Caco-2 (cell line): Measurements from ENCODE around the gene VRK2. TPM values are rescaled to one million over a fixed set of nuclear protein-coding genes. Genes with fewer than 3 reads are reported as not detected.

ENCODE experiments used
- BruUV-seq: library from RNA; stranded (reverse); fragments of 400-500 nt; replicated peaks from 2 replicates; lab custom pipeline; 2021; lab: Mats Ljungman, UMichigan
- CTCF ChIA-PET: fragments of 300-600 bp; sonication (Branson Sonifier 250); formaldehyde crosslinking; loops from one replicate; lab custom pipeline; 2022; ENCODE audit warnings: antibody characterized with exemption; lab: Charles Lee
- POLR2A ChIA-PET: fragments of 300-600 bp; sonication (Branson Sonifier 250); formaldehyde crosslinking; loops from one replicate; lab custom pipeline; 2022; ENCODE audit warnings: antibody characterized with exemption; lab: Charles Lee
- DNase-seq, 2 experiments: peaks; one replicate each; pipeline versions ENCODE4 v3.0.0 to v3.0.0-alpha.2; 2020 to 2022
- H3K27me3 ChIP-seq: replicated peaks from 2 replicates; pipeline ENCODE4 v1.6.0; 2011; ENCODE audit warnings: low read length; ENCODE audit not compliant: control insufficient read depth, insufficient read depth
- H3K36me3 ChIP-seq: 2 replicates; pipeline ENCODE4 v1.5.1; 2011; ENCODE audit warnings: low read length; ENCODE audit not compliant: control insufficient read depth, insufficient read depth
- H3K4me1 ChIP-seq: fragments of 250-450 bp; sonication (Bioruptor Pico); 2 replicates; pipeline ENCODE4 v1.5.1; 2020; ENCODE audit warnings: mild to moderate bottlenecking
- H3K4me3 ChIP-seq: 2 replicates; pipeline ENCODE4 v1.5.1; 2011; ENCODE audit warnings: low read depth, mild to moderate bottlenecking, control low read depth, low read length
- H3K9me3 ChIP-seq: fragments of 250-450 bp; sonication (Bioruptor Pico); 2 replicates; pipeline ENCODE4 v1.5.1; 2020; ENCODE audit warnings: mild to moderate bottlenecking, moderate library complexity
- H3K27ac Mint-ChIP-seq: one replicate; pipeline ENCODE4 v1.8.0; 2022; ENCODE audit warnings: mixed read lengths; ENCODE audit not compliant: unreplicated experiment
- H3K27me3 Mint-ChIP-seq: one replicate; pipeline ENCODE4 v1.8.0; 2022; ENCODE audit warnings: mixed read lengths; ENCODE audit not compliant: insufficient read depth, unreplicated experiment
- H3K36me3 Mint-ChIP-seq: one replicate; pipeline ENCODE4 v1.8.0; 2022; ENCODE audit warnings: mild to moderate bottlenecking, mixed read lengths; ENCODE audit not compliant: insufficient read depth, unreplicated experiment
- H3K4me1 Mint-ChIP-seq: one replicate; pipeline ENCODE4 v1.8.0; 2022; ENCODE audit warnings: low read depth, mixed read lengths; ENCODE audit not compliant: unreplicated experiment
- H3K4me3 Mint-ChIP-seq: one replicate; pipeline ENCODE4 v1.8.0; 2022; ENCODE audit warnings: mild to moderate bottlenecking, moderate library complexity, mixed read lengths; ENCODE audit not compliant: unreplicated experiment
- H3K9me3 Mint-ChIP-seq: one replicate; pipeline ENCODE4 v1.8.0; 2022; ENCODE audit warnings: mixed read lengths; ENCODE audit not compliant: unreplicated experiment
- intact Hi-C: fragments of 100-400 bp; cut with micrococcal nuclease; formaldehyde crosslinking; loops from one replicate; pipeline ENCODE4 v1.10.0; 2022; ENCODE audit not compliant: unreplicated experiment
- total RNA-seq: library from RNA; stranded (reverse); gene quantifications from 2 replicates; pipeline ENCODE4 v1.2.3, GENCODE V29; 2022
- TF ChIP-seq, protein P1 (sequence below), 2 experiments: fragments of 200-600 bp in 1 of 2; IDR thresholded peaks; 1 replicate in 1 of 2; 2 replicates in 1 of 2; pipeline versions ENCODE4 v1.5.1 to v1.8.0; 2011 to 2022; ENCODE audit warnings: antibody characterized with exemption in 1 of 2, control low read depth in 1 of 2, inconsistent platforms in 1 of 2, low read depth in 1 of 2, low read length in 1 of 2, mild to moderate bottlenecking in 1 of 2, moderate library complexity in 1 of 2; ENCODE audit not compliant: insufficient read depth in 1 of 2, severe bottlenecking in 1 of 2, unreplicated experiment in 1 of 2

The VRK2 gene
- total RNA-seq, 1 experiment from 2014 or later: 35.4 TPM

DNA sequence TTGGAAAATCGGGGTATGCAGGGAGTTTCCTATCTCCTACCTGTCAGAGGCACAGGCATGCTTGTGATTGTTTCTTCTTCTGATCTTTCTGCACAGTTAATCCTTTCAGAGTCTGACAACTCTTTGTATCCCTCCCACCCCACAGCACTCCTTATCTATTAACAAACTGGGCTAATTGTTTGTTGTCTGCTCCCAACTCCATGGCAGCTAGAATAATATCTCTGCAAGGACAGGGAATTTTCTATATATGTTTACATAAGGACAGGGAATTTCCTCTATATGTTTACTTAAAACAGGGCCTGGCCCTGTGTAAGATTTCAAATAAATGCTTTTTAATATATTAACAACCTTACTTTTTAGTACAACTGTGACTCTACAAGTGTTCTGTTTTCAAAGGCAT, 36.0 kb upstream of the VRK2 start:
- H3K27me3 ChIP-seq: no peaks in the 10 kb centered on the region
- Mint-ChIP-seq H3K36me3 (no peaks in the 10 kb centered on the region), H3K27ac (peak overlapping the region; percentile 33), H3K9me3 (peaks cover 15% of the 10 kb centered on the region), H3K4me3 (no peak overlapping the region), H3K4me1 (peaks cover 7% of the 10 kb centered on the region), H3K27me3 (no peaks in the 10 kb centered on the region)
- TF ChIP-seq, protein P1, sequence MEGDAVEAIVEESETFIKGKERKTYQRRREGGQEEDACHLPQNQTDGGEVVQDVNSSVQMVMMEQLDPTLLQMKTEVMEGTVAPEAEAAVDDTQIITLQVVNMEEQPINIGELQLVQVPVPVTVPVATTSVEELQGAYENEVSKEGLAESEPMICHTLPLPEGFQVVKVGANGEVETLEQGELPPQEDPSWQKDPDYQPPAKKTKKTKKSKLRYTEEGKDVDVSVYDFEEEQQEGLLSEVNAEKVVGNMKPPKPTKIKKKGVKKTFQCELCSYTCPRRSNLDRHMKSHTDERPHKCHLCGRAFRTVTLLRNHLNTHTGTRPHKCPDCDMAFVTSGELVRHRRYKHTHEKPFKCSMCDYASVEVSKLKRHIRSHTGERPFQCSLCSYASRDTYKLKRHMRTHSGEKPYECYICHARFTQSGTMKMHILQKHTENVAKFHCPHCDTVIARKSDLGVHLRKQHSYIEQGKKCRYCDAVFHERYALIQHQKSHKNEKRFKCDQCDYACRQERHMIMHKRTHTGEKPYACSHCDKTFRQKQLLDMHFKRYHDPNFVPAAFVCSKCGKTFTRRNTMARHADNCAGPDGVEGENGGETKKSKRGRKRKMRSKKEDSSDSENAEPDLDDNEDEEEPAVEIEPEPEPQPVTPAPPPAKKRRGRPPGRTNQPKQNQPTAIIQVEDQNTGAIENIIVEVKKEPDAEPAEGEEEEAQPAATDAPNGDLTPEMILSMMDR (IDR thresholded peaks at IDR 0.05; ENCODE audit: insufficient read depth in 1 of 2, low read depth in 1 of 2, low read length in 1 of 2, severe bottlenecking in 1 of 2, unreplicated experiment in 1 of 2): no peak
- intact Hi-C loops: no loop called here
- H3K9me3 ChIP-seq: no peaks in the 10 kb centered on the region
- BruUV-seq: no TSS peak
- POLR2A ChIA-PET: no interaction called here
- no peaks in the 10 kb centered on the region for H3K36me3 ChIP-seq
- no peak overlapping the region for H3K4me3 ChIP-seq
- DNase-seq: no peak
- 0 out of 2 replicates have a peak, but pooled peaks cover 8% of the 10 kb centered on the region for H3K4me1 ChIP-seq
- CTCF ChIA-PET: no interaction called here

DNA sequence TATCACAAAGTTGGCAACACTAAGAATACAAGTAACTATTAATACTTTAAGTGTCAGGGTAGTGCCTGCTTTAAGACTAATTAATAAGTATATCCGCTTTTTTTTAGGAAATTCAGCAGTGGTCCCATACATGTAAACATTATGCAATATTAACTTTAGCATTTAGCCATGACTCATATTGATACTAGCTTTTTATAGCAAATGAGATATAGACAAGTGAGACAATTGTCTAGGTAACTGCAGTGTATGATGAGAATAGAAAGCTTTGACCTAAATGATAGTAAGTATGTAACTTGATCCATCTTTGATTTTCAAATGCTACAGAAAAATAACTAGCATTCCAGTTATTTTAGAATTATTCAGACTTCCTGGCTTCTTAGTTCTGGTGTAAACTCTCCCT, 27.4 kb upstream of the VRK2 start:
- H3K27ac Mint-ChIP-seq: no peak overlapping the region
- H3K9me3 Mint-ChIP-seq: peaks cover 9% of the 10 kb centered on the region
- intact Hi-C loops: no loop called here
- H3K36me3 ChIP-seq: no peaks in the 10 kb centered on the region
- DNase-seq: no peak
- TF ChIP-seq, protein P1 (IDR thresholded peaks at IDR 0.05; ENCODE audit: insufficient read depth in 1 of 2, low read depth in 1 of 2, low read length in 1 of 2, severe bottlenecking in 1 of 2, unreplicated experiment in 1 of 2): no peak
- H3K27me3 ChIP-seq: no peaks in the 10 kb centered on the region
- H3K4me3 ChIP-seq: no peak overlapping the region
- POLR2A ChIA-PET: no interaction called here
- no TSS peak for BruUV-seq
- H3K4me3 Mint-ChIP-seq: no peak overlapping the region
- H3K4me1 Mint-ChIP-seq: no peaks in the 10 kb centered on the region
- no peaks in the 10 kb centered on the region for H3K27me3 Mint-ChIP-seq
- no peaks in the 10 kb centered on the region for H3K4me1 ChIP-seq
- no peaks in the 10 kb centered on the region for H3K36me3 Mint-ChIP-seq
- CTCF ChIA-PET: no interaction called here
- 0 out of 2 replicates have a peak, but pooled peaks cover 5% of the 10 kb centered on the region for H3K9me3 ChIP-seq

DNA sequence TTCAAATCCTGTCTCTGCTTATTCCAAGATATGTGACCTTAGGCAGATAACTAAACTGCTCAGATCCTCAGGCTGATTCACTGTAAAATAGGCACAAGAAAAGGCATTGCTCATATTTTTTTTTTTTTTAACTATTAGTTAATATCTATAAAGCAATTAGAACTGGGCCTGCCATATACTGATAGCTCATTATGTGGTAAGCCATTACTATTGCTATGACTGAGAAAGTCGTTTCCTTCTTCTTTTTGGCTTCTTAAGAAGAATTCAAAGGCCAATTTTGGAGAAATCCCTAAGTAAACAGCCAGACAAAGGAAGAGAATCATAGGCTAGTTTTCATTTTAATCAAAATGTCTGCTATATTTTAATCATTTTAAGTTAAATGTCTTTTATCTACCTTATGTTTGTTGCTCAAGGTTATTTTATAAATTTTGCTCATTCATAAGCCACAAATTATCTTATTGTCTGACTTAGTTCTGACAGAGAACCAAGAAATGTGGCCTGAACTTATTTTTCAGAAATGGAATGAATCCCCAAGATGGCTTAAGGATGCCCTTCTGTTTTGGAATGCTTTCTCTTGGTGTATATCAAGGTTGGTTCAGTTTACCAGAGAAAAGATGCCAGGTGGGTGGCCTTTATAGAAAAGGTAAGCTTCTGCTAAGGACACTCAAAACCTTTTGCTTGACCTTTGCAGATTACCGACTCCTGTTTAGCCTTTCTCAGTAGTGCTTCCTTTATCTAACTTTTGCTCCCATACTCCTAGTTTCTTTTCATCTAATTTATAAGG, 21.3 kb upstream of the VRK2 start:
- intact Hi-C loops: no loop called here
- POLR2A ChIA-PET: no interaction called here

More for the DNA sequence above, 21.3 kb upstream of the VRK2 start:
- no peak for DNase-seq
- no TSS peak for BruUV-seq
- Histone ChIP-seq H3K4me3 (no peak overlapping the region), H3K9me3 (no peaks in the 10 kb centered on the region), H3K36me3 (no peaks in the 10 kb centered on the region), H3K4me1 (no peaks in the 10 kb centered on the region), H3K27me3 (no peaks in the 10 kb centered on the region)
- Mint-ChIP-seq H3K27me3 (no peaks in the 10 kb centered on the region), H3K36me3 (no peaks in the 10 kb centered on the region), H3K4me3 (no peak overlapping the region), H3K9me3 (no peaks in the 10 kb centered on the region), H3K4me1 (no peaks in the 10 kb centered on the region), H3K27ac (no peak overlapping the region)
- CTCF ChIA-PET: no interaction called here
- TF ChIP-seq, protein P1 (IDR thresholded peaks at IDR 0.05; ENCODE audit: insufficient read depth in 1 of 2, low read depth in 1 of 2, low read length in 1 of 2, severe bottlenecking in 1 of 2, unreplicated experiment in 1 of 2): no peak
